HepG2 (cell line): Measurements from ENCODE around the gene ADGRL1. TPM values are rescaled to one million over a fixed set of nuclear protein-coding genes. Genes with fewer than 3 reads are reported as not detected.

Source experiments
- ADNP ChIP-seq: sonication (generic); formaldehyde crosslinking; IDR thresholded peaks from 2 replicates; pipeline ENCODE4 v1.4.0; 2020; ENCODE audit warnings: missing genetic modification reagents
- CEBPB ChIP-seq: IDR thresholded peaks from 2 replicates; pipeline ENCODE4 v1.6.1; 2011; ENCODE audit warnings: low read depth, low read length, improper control_type of control experiment, borderline replicate concordance
- CEBPG ChIP-seq: IDR thresholded peaks from 2 replicates; pipeline ENCODE4 v1.6.1; 2016
- FIP1L1 ChIP-seq: fragments of 200-400 bp; formaldehyde crosslinking; IDR thresholded peaks from 2 replicates; pipeline ENCODE4 v1.6.1; 2018; ENCODE audit warnings: low read depth, mild to moderate bottlenecking, low read length, moderate library complexity, borderline replicate concordance; ENCODE audit not compliant: insufficient read depth
- MEF2D ChIP-seq: sonication (generic); formaldehyde crosslinking; IDR thresholded peaks from 2 replicates; pipeline ENCODE4 v1.5.1; 2020; ENCODE audit warnings: mild to moderate bottlenecking, missing genetic modification reagents
- MZF1 ChIP-seq: sonication (generic); formaldehyde crosslinking; IDR thresholded peaks from 2 replicates; pipeline ENCODE4 v1.8.1; 2023; ENCODE audit warnings: mild to moderate bottlenecking, missing genetic modification reagents, borderline replicate concordance
- SOX5 ChIP-seq: IDR thresholded peaks from 2 replicates; pipeline ENCODE4 v1.6.1; 2016; ENCODE audit warnings: borderline replicate concordance
- TBX3 ChIP-seq: fragments of 450-650 bp; IDR thresholded peaks from 2 replicates; pipeline ENCODE4 v1.6.1; 2017; ENCODE audit warnings: antibody characterized with exemption, mild to moderate bottlenecking, inconsistent platforms, borderline replicate concordance
- THAP11 ChIP-seq: IDR thresholded peaks from 2 replicates; pipeline ENCODE4 v1.6.1; 2016; ENCODE audit warnings: missing biosample characterization, missing genetic modification reagents
- YEATS2 ChIP-seq: sonication (generic); formaldehyde crosslinking; IDR thresholded peaks from 2 replicates; pipeline ENCODE4 v1.4.0; 2020; ENCODE audit warnings: missing genetic modification reagents, borderline replicate concordance
- YY1 ChIP-seq: IDR thresholded peaks from 2 replicates; pipeline ENCODE4 v1.6.1; 2011; ENCODE audit warnings: low read length, low read depth, moderate library complexity, mild to moderate bottlenecking; ENCODE audit not compliant: insufficient read depth, insufficient replicate concordance
- ZBTB20 ChIP-seq: sonication (generic); formaldehyde crosslinking; IDR thresholded peaks from 2 replicates; pipeline ENCODE4 v1.8.1; 2023; ENCODE audit warnings: missing genetic modification reagents, low read depth, mild to moderate bottlenecking, borderline replicate concordance
- ZFYVE20 ChIP-seq: sonication (generic); formaldehyde crosslinking; IDR thresholded peaks from 2 replicates; pipeline ENCODE4 v1.8.0; 2023; ENCODE audit warnings: low read depth, mild to moderate bottlenecking, moderate library complexity, missing genetic modification reagents, borderline replicate concordance
- polyA plus RNA-seq, 8 experiments: library from polyadenylated mRNA; depleted of rRNA in 3 of 8; stranded (reverse) in 7 of 8; unstranded in 1 of 8; fragments of >200 nt; fragmentation: Illumina TruSeq in 4 of 8; extraction: Trizol in 4 of 8; gene quantifications; 2 replicates each; pipeline versions ENCODE4 v1.2.1 to v1.2.3, GENCODE V29; 2011 to 2016; ENCODE audit warnings: low read depth in 4 of 8, missing spikeins in 1 of 8, mixed read lengths in 1 of 8; ENCODE audit not compliant: insufficient read depth in 1 of 8
- total RNA-seq, 5 experiments: library from RNA; depleted of rRNA; stranded (reverse); fragments of >200 nt; fragmentation: Illumina TruSeq; extraction: Trizol; gene quantifications; 2 replicates each; pipeline ENCODE4 v1.2.3, GENCODE V29; 2016; ENCODE audit warnings: low read depth in 1 of 5
- TF ChIP-seq, protein P1 (sequence below): sonication (generic); formaldehyde crosslinking; IDR thresholded peaks from 2 replicates; pipeline ENCODE4 v1.4.0; 2020; ENCODE audit warnings: mild to moderate bottlenecking, missing genetic modification reagents
- TF ChIP-seq, protein P2 (sequence below): sonication (generic); formaldehyde crosslinking; IDR thresholded peaks from 2 replicates; pipeline ENCODE4 v1.4.0; 2020; ENCODE audit warnings: missing genetic modification reagents
- TF ChIP-seq, protein P3 (sequence below): sonication (generic); formaldehyde crosslinking; IDR thresholded peaks from 2 replicates; pipeline ENCODE4 v1.4.0; 2020; ENCODE audit warnings: mild to moderate bottlenecking, missing genetic modification reagents

Gene ADGRL1
- total and polyA plus RNA-seq, 2 of the 13 experiments (the other 11 are each of a cell fraction or from before 2014, with no cell fraction given): 0.49 to 1.7 TPM

DNA sequence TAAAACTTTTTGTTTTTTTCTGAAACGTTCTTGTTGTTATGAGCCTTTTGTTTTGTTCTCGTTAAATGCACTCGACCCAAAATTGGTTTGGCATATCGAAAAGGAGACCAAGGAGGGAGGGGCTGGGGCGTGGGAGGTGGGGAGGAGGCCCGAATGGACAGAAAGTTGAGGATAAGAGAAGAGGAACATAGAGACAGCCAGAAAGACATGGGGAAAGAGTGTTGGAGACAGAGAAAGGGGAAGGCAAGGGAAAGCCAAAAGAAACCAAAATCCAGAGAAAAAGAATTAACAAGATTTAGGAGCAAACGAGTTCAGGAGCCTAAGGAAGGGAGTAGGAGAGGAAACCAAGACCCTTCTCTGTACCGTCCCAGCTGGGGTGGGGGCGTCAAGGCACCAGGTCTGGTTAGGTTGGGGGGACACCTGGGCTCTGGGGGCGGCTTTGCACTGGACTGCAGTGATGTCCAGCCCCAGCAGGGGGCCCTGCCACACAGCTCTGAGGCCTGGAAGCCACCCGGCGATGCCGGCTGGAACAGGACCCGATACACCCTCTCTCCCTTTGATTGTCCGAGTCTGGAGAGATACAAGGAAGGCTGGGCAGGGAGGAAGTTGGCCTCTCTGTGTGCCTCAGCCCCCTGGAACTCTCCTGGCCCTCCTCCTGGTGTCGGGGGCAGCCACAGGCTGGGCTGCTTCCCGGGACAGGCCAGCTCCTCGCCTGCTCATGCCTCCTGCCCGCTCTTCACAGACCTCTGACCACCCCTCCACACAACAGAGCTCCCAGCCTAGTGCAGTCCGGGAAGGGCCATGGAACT lies 58.0 kb downstream of the ADGRL1 start (continued):
- TF ChIP-seq FIP1L1: no peak
- no peak for TF ChIP-seq MEF2D (CRISPR knock-in tag)
- no peak for TF ChIP-seq CEBPB
- no peak for TF ChIP-seq YY1
- TF ChIP-seq TBX3: no peak
- no peak for TF ChIP-seq CEBPG (CRISPR knock-in tag)
- TF ChIP-seq ZBTB20: no peak
- TF ChIP-seq YEATS2 (CRISPR knock-in tag): peak; percentile 34; the same call in 1 of the 2 replicates
- no peak for TF ChIP-seq ZFYVE20
- no peak for TF ChIP-seq MZF1
- no peak for TF ChIP-seq SOX5 (CRISPR knock-in tag)
- TF ChIP-seq, protein P1, sequence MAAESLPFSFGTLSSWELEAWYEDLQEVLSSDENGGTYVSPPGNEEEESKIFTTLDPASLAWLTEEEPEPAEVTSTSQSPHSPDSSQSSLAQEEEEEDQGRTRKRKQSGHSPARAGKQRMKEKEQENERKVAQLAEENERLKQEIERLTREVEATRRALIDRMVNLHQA (CRISPR knock-in tag): no peak
- TF ChIP-seq ADNP: no peak
- TF ChIP-seq THAP11 (CRISPR knock-in tag): 0 out of 2 replicates have a peak, but pooled peaks have one; percentile 33
- TF ChIP-seq, protein P2, sequence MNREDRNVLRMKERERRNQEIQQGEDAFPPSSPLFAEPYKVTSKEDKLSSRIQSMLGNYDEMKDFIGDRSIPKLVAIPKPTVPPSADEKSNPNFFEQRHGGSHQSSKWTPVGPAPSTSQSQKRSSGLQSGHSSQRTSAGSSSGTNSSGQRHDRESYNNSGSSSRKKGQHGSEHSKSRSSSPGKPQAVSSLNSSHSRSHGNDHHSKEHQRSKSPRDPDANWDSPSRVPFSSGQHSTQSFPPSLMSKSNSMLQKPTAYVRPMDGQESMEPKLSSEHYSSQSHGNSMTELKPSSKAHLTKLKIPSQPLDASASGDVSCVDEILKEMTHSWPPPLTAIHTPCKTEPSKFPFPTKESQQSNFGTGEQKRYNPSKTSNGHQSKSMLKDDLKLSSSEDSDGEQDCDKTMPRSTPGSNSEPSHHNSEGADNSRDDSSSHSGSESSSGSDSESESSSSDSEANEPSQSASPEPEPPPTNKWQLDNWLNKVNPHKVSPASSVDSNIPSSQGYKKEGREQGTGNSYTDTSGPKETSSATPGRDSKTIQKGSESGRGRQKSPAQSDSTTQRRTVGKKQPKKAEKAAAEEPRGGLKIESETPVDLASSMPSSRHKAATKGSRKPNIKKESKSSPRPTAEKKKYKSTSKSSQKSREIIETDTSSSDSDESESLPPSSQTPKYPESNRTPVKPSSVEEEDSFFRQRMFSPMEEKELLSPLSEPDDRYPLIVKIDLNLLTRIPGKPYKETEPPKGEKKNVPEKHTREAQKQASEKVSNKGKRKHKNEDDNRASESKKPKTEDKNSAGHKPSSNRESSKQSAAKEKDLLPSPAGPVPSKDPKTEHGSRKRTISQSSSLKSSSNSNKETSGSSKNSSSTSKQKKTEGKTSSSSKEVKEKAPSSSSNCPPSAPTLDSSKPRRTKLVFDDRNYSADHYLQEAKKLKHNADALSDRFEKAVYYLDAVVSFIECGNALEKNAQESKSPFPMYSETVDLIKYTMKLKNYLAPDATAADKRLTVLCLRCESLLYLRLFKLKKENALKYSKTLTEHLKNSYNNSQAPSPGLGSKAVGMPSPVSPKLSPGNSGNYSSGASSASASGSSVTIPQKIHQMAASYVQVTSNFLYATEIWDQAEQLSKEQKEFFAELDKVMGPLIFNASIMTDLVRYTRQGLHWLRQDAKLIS (CRISPR knock-in tag): no peak
- TF ChIP-seq, protein P3, sequence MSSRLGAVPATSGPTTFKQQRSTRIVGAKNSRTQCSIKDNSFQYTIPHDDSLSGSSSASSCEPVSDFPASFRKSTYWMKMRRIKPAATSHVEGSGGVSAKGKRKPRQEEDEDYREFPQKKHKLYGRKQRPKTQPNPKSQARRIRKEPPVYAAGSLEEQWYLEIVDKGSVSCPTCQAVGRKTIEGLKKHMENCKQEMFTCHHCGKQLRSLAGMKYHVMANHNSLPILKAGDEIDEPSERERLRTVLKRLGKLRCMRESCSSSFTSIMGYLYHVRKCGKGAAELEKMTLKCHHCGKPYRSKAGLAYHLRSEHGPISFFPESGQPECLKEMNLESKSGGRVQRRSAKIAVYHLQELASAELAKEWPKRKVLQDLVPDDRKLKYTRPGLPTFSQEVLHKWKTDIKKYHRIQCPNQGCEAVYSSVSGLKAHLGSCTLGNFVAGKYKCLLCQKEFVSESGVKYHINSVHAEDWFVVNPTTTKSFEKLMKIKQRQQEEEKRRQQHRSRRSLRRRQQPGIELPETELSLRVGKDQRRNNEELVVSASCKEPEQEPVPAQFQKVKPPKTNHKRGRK (CRISPR knock-in tag): no peak
